T-helper 22 cell (primary cell): ENCODE results near the gene CPZ.

Experiments
- DNase-seq: peaks from one replicate; pipeline ENCODE4 v3.0.0-alpha.2; 2020; ENCODE audit warnings: low read depth

CPZ gene

GRCh38 chr4:8592366-8593263 lies at the start of gene CPZ:
CPZ (plus strand) TSS chr4:8592765; CDS start chr4:8592834, 69 bp downstream.
- DNase-seq, result no peak

DNA sequence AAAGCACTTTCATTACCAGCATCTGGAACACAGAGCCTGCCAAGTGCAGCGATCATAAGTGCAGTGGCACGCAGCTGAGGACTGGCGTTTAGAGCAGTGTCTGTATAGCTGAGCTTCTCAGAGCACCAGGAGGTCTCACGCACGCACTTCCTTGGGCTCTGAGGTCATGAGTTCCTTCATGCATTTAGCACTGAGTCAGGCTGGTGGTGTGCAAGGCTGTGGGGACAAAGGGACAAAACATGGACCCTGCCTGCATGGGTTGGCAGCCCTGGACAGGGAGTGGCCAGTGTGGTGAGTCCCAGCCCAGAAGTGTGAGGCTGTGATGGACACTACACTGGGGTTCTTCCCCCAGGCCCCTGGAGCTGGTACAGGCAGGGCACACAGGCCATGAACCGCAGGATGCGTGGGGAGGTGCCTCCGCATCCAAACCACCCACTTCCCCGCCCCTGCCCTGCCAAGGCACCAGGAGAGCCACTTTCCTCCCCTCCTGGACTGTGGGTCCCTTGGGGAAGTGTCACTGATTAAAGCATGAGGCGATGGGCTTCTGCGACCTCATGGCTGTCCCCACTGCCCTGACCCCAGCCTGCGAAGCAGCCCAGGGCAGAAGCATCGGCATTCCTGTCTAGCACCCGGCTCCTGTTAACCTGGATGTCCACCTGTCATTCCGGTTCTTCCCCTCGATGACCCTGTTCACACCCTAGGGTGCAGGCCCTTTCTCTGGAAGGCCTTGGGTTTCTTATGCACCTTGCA lies 49.6 kb upstream of the CPZ start:
- DNase-seq, result no peak

DNA sequence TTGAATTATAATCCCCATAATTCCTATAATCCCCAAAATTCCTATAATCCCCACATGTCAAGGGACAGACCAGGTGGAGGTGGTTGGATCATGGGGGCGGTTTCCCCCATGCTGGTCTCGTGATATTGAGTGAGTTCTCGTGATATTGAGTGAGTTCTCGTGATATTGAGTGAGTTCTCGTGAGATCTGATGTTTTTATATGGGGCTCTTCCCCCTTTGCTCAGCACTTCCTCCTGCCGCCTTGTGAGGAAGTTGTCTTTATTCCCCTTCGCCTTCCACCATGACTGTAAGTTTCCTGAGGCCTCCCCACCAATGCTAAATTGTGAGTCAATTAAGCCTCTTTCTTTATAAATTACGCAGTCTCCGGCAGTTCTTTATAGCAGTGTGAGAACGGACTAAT lies 48.9 kb upstream of the CPZ start:
- no peak for DNase-seq

DNA sequence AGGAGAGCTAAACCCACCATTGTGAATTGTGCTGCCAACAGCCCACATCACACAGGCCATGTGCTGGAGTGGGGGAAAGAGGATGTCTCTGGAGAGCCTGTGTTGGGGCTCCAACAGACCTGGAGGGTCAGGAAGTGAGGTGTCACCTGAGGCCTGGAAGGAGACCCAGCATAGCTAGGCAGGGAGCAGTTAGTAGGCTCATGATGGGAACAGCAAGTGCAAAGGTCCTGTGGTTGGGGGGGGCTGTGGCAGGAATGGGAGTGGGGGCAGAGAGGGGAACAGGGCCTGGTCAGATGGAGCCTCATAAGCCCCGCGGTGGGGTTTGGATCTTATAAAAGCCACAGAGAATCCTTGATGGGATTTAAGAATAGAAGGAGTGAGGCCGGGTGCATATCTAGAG lies 48.3 kb upstream of the CPZ start:
- DNase-seq, result no peak

DNA sequence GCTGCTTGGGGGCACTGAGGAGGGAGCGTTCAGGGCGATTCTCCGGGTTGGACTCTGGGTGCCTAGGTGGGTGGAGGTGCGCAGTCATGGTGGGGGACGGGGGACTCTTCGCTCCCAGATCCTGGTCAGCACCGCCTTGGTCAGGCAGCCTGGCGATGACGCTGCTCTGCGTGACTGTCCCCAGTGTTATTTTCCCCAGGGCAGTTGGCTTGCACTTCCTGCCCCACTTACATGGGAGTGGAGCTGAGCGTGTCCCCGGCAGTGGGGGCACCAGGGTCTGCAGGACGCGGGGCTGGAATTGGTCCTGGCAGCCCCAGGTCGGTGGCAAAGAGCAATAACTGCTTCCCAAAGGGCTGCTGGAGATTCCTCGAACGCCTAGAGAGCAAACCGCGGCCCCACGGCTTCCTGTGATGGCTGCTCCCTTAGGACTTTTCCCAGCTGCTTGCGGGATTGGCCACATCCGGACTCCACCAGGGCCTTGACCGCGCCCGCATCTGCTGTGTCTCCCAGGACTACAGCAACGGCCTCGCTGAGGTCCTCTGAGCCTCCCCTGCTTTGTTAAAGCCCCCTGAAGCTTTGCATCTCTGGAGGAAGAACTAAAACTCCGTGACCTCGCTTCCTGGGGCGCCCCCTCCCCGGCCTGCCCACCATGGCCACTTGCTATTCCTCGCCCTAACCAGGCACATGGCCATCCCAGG lies 47.7 kb upstream of the CPZ start:
- no peak for DNase-seq

DNA sequence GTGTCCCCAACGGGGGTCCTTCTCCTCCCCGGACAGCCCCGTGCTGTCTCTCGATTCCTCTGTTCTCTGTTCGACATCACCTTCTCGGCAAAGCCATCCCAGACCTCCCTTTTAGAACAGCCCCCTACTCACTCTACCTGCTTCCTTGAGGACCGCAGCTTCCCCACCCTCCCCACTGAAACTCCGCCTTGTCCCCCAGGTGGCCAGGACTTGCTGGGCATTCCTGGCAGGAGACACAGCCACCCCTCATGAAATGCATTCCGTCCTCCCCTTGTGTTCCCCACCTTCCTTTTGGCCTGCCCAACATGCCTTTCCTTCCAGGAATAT lies 47.2 kb upstream of the CPZ start:
- DNase-seq, result no peak

GRCh38 chr4:8546766-8547107 lies 45.8 kb upstream of the CPZ start:
- DNase-seq, result no peak

DNA sequence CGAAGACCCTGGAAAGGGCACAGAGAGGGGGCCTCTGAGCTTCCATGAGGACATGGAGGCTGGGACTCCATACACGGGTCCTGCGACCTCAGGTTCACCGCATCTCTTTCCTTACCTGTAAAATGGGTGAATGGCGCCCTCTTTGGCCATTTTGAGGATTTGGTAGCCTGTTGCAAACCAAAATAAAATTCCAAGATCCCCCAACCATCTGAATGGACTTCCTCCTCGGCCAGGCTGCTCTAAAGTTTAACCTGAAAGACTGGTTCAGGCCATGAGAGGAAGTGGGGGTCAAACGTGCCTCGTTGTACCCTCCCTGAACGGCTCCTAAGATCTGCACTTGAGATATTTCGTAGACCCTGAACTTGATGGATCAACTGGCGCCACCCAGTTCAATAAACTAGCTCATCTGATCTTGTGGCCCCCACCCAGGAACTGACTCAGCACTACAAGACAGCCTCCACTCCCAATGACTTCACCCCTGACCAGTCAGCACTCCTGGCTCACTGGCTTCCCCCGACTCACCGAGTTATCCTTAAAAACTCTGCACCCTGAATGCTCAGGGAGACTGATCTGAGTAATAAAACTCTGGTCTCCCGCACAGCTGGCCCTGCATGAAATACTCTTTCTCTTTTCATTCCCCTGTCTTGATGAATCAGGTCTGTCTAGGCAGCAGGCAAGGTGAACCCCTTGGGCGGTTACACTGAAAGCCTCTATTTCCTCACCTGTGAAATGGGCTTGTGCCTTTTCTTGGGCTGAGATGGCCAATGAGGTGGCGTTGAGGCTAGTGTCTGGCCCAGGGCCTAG lies 45.3 kb upstream of the CPZ start:
- DNase-seq, result no peak

DNA sequence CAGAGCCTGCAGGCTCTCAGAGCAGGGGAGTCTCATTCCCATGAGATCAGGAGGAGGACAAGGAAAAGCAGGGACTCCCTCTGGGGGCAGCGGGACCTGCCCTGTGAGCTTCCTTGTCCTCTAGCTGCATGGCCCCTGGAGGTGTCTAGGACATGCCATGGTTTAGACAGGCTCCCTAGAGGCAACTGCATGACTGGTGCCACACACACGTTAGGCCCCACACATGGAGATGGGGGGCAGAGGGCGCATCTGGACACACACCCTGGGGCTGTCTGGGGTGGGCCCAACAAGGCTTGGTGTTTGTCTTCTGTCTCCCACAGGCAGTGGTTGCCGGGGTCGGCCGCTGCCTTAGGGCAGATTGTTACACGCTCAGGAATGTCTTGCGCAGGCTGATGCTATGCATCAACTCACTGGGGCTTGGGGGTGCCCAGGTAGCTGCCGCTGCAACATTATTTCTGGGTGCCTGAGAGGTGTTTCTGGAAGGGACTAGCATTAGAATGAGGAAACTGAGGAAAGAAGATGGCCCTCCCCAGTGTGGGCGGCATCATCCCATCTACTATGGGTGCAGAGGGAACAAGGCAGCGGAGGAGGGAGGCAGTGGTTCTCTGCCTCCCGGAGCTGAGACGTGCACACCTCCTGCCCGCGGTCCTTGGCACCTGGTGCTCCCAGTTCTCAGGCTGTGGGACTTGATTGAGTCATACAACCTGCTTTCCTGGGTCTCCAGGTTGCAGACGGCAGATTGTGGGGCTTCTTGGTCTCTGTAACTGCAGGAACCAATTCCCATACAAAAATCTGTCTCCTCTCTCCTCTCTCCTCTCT lies 44.4 kb upstream of the CPZ start:
- no peak for DNase-seq

DNA sequence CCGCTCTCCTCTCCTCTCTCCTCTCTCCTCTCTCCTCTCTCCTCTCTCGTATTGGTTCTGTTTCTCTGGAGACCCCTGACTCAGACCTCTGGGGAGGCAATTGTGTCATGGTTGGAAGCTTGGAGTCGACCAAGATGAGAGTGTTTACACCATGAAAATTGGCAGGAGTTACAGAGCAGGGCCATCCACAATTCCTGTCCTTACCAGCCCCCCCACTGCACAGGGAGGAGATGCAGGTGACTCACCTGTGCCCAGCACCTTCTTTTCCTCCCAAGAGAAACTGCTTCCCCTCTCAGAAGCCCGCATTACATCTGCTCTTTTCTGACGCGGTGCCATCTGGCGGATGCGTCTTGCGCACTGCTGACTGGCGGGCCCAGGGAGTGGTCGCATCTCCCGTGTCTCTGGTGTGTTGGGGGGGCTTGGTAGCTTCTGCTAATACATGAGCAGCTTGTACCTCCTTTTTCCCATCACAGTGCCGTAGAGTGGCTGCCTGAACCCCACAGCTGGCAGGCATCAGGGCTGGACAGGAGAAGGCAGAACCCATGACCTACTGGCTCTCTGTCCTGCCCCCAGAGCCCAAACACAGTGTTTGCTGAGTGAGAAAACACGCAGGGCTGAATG lies 43.7 kb upstream of the CPZ start:
- DNase-seq, result no peak

DNA sequence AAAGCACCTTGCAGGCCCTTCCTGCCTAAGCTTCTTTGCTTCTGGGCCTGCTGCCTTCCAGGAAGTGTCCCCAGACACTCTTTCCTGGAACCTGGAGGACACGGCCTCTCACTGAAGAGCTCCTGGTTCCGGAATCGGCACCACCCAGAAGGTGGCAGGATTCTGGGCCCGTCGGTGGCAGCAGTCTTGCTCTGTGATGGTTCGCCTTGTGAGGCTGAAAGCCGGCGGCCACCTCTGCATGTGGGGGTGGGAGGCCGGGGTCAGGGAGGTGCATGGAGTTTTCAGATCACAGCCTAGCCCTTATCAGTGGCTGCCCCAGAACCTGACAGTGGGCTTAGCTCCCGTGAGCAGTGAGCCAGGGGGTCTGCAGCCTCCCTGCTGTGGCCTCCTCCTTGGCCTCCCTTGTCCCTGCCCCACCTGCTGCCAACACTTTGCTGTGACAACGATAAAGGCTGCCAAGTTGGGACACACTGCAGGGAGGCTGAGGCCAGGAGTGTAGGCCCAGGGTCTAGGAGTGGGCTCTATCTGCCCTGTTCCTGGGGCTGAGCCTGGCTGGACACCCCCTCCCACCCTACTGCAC lies 43.1 kb upstream of the CPZ start:
- DNase-seq, result no peak

GRCh38 chr4:8550691-8551090 lies 41.9 kb upstream of the CPZ start:
- DNase-seq, result no peak

DNA sequence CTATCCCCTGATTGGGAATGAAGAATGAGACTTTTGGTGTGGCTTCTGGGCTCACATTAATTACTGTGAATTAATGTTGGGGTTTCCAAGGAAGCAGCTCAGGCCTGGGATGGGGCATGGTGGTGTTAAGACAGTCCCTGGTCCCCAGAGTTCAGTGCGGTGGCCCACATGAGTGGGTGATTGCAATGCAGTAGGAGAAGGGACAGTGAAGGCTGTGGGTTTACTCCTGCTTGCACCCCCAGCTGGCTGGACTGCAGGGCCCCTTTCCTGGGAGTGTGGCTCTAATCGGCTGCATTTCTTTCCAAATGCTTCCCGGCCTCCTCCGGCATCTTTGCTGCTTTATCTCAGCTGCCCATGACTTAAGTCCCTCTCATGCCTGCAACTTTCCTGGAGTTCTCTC lies 40.5 kb upstream of the CPZ start:
- DNase-seq, result no peak

- DNase-seq, result no peak
These were observed 39.9 kb upstream of the CPZ start for GRCh38 chr4:8552581-8553205.

DNA sequence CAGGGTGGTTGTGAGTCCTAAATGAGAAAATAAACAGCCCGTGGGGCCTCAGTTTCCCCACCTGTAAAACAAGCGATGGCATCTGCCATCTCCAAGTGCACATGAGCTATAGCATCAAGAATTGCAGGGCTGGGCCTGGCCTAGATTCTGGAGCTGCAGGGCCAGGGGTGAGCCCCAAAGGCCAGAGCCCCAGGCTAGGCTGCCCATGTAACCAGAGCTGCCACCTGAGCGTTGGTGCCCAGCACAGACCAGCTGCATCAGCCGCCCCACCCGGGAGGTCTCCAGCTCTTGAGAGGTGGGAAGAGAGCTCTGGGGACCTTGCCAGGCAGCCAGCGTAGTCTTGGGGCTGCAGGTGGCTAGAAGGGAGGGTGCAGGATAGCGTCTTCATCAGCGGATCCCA lies 39.3 kb upstream of the CPZ start:
- DNase-seq, result no peak

DNA sequence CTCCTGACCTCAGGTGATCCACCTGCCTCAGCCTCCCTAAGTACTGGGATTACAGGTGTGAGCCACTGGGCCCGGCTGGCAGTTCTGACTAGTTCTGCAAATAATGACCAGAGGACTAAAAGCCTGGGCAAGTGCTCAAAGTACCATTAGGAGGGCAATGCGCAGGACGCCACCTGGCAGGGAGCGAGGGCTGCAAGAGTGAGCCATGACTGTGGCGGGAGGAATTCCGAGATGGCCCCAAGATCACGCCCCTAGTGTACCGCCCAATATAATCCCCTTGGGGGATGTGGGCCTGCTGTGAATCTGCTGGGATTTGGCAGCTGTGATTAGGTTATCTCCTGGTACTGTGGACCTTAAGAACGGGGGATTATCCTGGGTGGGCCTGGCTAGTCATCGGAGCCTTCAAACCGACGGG lies 38.6 kb upstream of the CPZ start:
- DNase-seq, result no peak

- no peak for DNase-seq
These were observed 37.9 kb upstream of the CPZ start for GRCh38 chr4:8554555-8555100.

GRCh38 chr4:8555716-8556115 lies 36.8 kb upstream of the CPZ start:
- DNase-seq, result no peak

DNA sequence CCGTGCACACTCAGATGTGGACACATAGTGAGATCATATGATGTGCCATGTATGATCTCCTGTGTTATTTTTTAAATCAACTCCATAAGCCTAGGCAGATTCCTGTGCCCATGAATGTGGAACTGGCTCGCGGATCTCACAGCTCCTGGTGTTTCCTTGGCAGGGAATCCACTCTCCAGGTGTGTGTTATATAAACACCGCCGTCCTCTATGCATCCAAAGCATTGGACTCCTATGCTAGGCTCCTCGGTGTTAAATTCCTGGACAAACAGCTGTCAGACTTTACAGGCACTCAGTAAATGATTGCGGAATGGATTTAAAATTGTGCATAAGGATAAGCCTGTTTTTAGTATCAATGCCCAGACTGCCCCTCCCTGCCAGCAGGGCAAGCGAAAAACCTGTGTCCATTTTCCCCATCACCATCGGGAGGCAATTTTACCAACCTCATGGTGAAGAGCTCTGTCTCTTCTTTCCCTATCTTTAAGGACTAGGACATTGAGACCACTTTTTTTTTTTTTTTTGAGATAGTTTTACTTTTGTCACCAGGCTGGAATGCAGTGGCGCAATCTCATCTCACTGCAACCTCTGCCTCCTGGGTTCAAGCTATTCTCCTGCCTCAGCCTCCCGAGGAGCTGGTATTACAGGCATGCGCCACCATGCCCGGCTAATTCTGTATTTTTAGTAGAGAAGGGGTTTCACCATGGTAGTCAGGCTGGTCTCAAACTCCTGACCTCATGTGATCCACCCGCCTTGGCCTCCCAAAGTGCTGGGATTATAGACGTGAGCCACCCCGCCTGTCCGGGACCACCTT lies 36.0 kb upstream of the CPZ start:
- no peak for DNase-seq
